Endothelial cell of umbilical vein (primary cell): Measurements from ENCODE around the gene ZNF581. TPM values are rescaled to one million over a fixed set of nuclear protein-coding genes. Genes with fewer than 3 reads are reported as not detected.
A peak's percentile ranks its signal among the peaks of the same experiment; 100 is the strongest.

Experiments
- BruUV-seq: library from RNA; stranded (reverse); fragments of 400-500 nt; replicated peaks from 2 replicates; lab custom pipeline; 2021; lab: Mats Ljungman, UMichigan
- CTCF ChIA-PET: fragments of 300-600, 350-600 bp; sonication (Branson Sonifier 250); formaldehyde crosslinking; loops from one replicate; lab custom pipeline; 2021; ENCODE audit warnings: antibody characterized with exemption, inconsistent platforms; lab: Charles Lee
- POLR2A ChIA-PET: fragments of 300-600, 350-600 bp; sonication (Branson Sonifier 250); formaldehyde crosslinking; loops from one replicate; lab custom pipeline; 2021; ENCODE audit warnings: antibody characterized with exemption, inconsistent platforms; lab: Charles Lee
- DNase-seq: peaks from one replicate; pipeline ENCODE4 v3.0.0-alpha.2; 2011; ENCODE audit warnings: low read depth, low spot score
- FAIRE-seq: peaks from 2 replicates; lab custom pipeline; 2011; peaks lifted over from hg19 to GRCh38; lab: Jason Lieb, UNC
- H2AFZ ChIP-seq: 2 replicates; pipeline ENCODE4 v1.6.0; 2012; ENCODE audit warnings: low read depth, low read length, control low read depth, inconsistent platforms
- H3K27ac ChIP-seq: 2 replicates; pipeline ENCODE4 v1.5.1; 2011; ENCODE audit warnings: low read depth, mild to moderate bottlenecking, control low read depth, low read length, moderate library complexity; ENCODE audit not compliant: insufficient read depth
- H3K27me3 ChIP-seq, 2 experiments: 2 replicates each; pipeline versions ENCODE4 v1.6.0 to v1.6.1; 2011; ENCODE audit warnings: low read length in 2 of 2, mixed read lengths in 1 of 2; ENCODE audit not compliant: control insufficient read depth in 2 of 2, insufficient read depth in 2 of 2
- H3K36me3 ChIP-seq, 2 experiments: 2 replicates in 1 of 2; 3 replicates in 1 of 2; pipeline ENCODE4 v1.5.1; 2011; ENCODE audit warnings: low read length in 2 of 2, mild to moderate bottlenecking in 1 of 2, moderate library complexity in 1 of 2; ENCODE audit not compliant: control insufficient read depth in 2 of 2, insufficient read depth in 2 of 2; ENCODE audit errors: extremely low read depth in 1 of 2
- H3K4me1 ChIP-seq: 3 replicates; pipeline ENCODE4 v1.5.1; 2011; ENCODE audit warnings: mild to moderate bottlenecking, low read length; ENCODE audit not compliant: control insufficient read depth, insufficient read depth; ENCODE audit errors: extremely low read depth
- H3K4me2 ChIP-seq: 2 replicates; pipeline ENCODE4 v1.6.1; 2011; ENCODE audit warnings: low read length, control low read depth, mixed read lengths; ENCODE audit not compliant: insufficient read depth
- H3K4me3 ChIP-seq, 3 experiments: fragments of 200-600 bp in 1 of 3; sonication (generic), shearing (Covaris generic) in 1 of 3; replicated peaks in 1 of 3; 2 replicates each; pipeline ENCODE4 v1.5.1; 2011 to 2016; ENCODE audit warnings: control low read depth in 3 of 3, low read length in 3 of 3, mild to moderate bottlenecking in 2 of 3, inconsistent platforms in 1 of 3, low read depth in 1 of 3, moderate library complexity in 1 of 3; ENCODE audit not compliant: insufficient read depth in 1 of 3
- H3K79me2 ChIP-seq: 2 replicates; pipeline ENCODE4 v1.6.0; 2012; ENCODE audit warnings: low read length, inconsistent platforms; ENCODE audit not compliant: control insufficient read depth, insufficient read depth
- H3K9ac ChIP-seq: replicated peaks from 2 replicates; pipeline ENCODE3; 2011; ENCODE audit warnings: low read length, control low read depth; ENCODE audit not compliant: insufficient read depth; ENCODE audit errors: extremely low read depth
- H3K9me1 ChIP-seq: replicated peaks from 3 replicates; pipeline ENCODE4 v1.6.0; 2011; ENCODE audit warnings: mild to moderate bottlenecking, low read length; ENCODE audit not compliant: control insufficient read depth, insufficient read depth; ENCODE audit errors: extremely low read depth
- H3K9me3 ChIP-seq: replicated peaks from 2 replicates; pipeline ENCODE4 v1.5.1; 2012; ENCODE audit warnings: low read length, inconsistent platforms; ENCODE audit not compliant: control insufficient read depth, insufficient read depth
- H4K20me1 ChIP-seq: replicated peaks from 2 replicates; pipeline ENCODE3; 2011; ENCODE audit warnings: mild to moderate bottlenecking, low read length; ENCODE audit not compliant: control insufficient read depth, insufficient read depth; ENCODE audit errors: extremely low read depth
- CTCF ChIP-seq, 2 donors: IDR thresholded peaks; 1 replicate in 1 of 2; 2 replicates in 1 of 2; pipeline ENCODE4 v1.5.1; 2011; ENCODE audit warnings: low read length in 2 of 2, mild to moderate bottlenecking in 2 of 2, moderate library complexity in 2 of 2, control low read depth in 1 of 2, inconsistent platforms in 1 of 2, low read depth in 1 of 2; ENCODE audit not compliant: insufficient read depth in 1 of 2; ENCODE audit errors: extremely low read depth in 1 of 2
- EZH2 ChIP-seq: IDR thresholded peaks from 2 replicates; pipeline ENCODE4 v1.6.1; 2012; ENCODE audit warnings: borderline replicate concordance, low read depth, mild to moderate bottlenecking, moderate library complexity, low read length, inconsistent platforms; ENCODE audit not compliant: severe bottlenecking
- FOS ChIP-seq: IDR thresholded peaks from 2 replicates; pipeline ENCODE4 v1.6.1; 2011; ENCODE audit warnings: mild to moderate bottlenecking, low read length, moderate library complexity, borderline replicate concordance; ENCODE audit not compliant: insufficient read depth
- GATA2 ChIP-seq: IDR thresholded peaks from 2 replicates; pipeline ENCODE4 v1.7.0; 2011; ENCODE audit warnings: low read depth, mild to moderate bottlenecking, moderate library complexity, mixed read lengths, low read length; ENCODE audit not compliant: insufficient read length, insufficient read depth
- JUN ChIP-seq: IDR thresholded peaks from 2 replicates; pipeline ENCODE4 v1.6.1; 2011; ENCODE audit warnings: borderline replicate concordance, low read depth; ENCODE audit not compliant: insufficient read length, insufficient read depth
- MAX ChIP-seq: IDR thresholded peaks from 2 replicates; pipeline ENCODE4 v1.6.1; 2011; ENCODE audit not compliant: insufficient read depth, insufficient read length
- MYC ChIP-seq: IDR thresholded peaks from one replicate; pipeline ENCODE4 v1.6.1; 2011; ENCODE audit warnings: mild to moderate bottlenecking, low read depth, low read length
- POLR2A ChIP-seq: IDR thresholded peaks from 2 replicates; pipeline ENCODE4 v1.6.1; 2012; ENCODE audit warnings: low read depth, mild to moderate bottlenecking, control low read depth, low read length
- POLR2AphosphoS5 ChIP-seq: IDR thresholded peaks from 2 replicates; pipeline ENCODE4 v1.6.1; 2012; ENCODE audit warnings: low read depth, mild to moderate bottlenecking, control low read depth, low read length, moderate library complexity; ENCODE audit not compliant: insufficient read depth
- dilution Hi-C: fragments of 300-500 bp; cut with MboI; formaldehyde crosslinking; loops from one replicate; pipeline ENCODE4 v1.15.0; 2019; ENCODE audit warnings: low sequenced_read_pairs; ENCODE audit not compliant: extremely low pct_ligation_motif_present
- intact Hi-C: fragments of 100-400 bp; cut with micrococcal nuclease; formaldehyde crosslinking; loops from one replicate; pipeline ENCODE4 v1.10.0; 2022
- polyA plus RNA-seq, 4 experiments: library from polyadenylated mRNA; depleted of rRNA in 3 of 4; stranded (reverse) in 3 of 4; unstranded in 1 of 4; fragments of >200 nt; gene quantifications; 2 replicates each; pipeline versions ENCODE4 v1.2.1 to v1.2.3, GENCODE V29; 2011 to 2012; ENCODE audit warnings: missing spikeins in 1 of 4
- total RNA-seq: library from RNA; stranded (reverse); gene quantifications from 2 replicates; pipeline ENCODE4 v1.2.3, GENCODE V29; 2021

Gene ZNF581
- total and polyA plus RNA-seq, 2 donors (not counting 3 experiments of a cell fraction or from before 2014, with no cell fraction given): 31.4 to 32.3 TPM

- H2AFZ ChIP-seq: no peak overlapping the region
- H3K36me3 ChIP-seq: peaks cover 18 to 47% of the 10 kb centered on the region in 2 experiments
- H3K9me3 ChIP-seq: no peaks in the 10 kb centered on the region
- no peak overlapping the region for H3K4me3 ChIP-seq
- peaks cover 8% of the 10 kb centered on the region for H3K4me1 ChIP-seq
- POLR2A ChIA-PET: interaction anchor here (0.9 to 1.0 kb wide), 2 partner anchors 14 to 16 kb away, joined by 3 to 5 read pairs; no protein-coding TSS in a partner anchor
- no peak overlapping the region for H3K4me2 ChIP-seq
- H3K9ac ChIP-seq: no peak overlapping the region
- DNase-seq (peak; percentile 33), FAIRE-seq (no peak)
- CTCF ChIA-PET: interaction anchor here (1.3 to 3.8 kb wide), 7 partner anchors 12 to 663 kb away, joined by 6 to 52 read pairs (median 8); partner anchors contain the start of genes U2AF2 and ZNF784
- peaks cover 76% of the 10 kb centered on the region for H3K79me2 ChIP-seq
- BruUV-seq: no TSS peak
- no peaks in the 10 kb centered on the region for H3K27me3 ChIP-seq
- H4K20me1 ChIP-seq: peaks cover 5% of the 10 kb centered on the region
- no peaks in the 10 kb centered on the region for H3K9me1 ChIP-seq
- intact Hi-C loops: loop anchor here (1.0 kb wide), 1 partner anchor 38 kb away; no protein-coding TSS in a partner anchor
- dilution Hi-C loops: no loop called here
- H3K27ac ChIP-seq: no peak overlapping the region
- no peak for TF ChIP-seq MAX
- no peak for TF ChIP-seq POLR2AphosphoS5
- TF ChIP-seq FOS: no peak
- TF ChIP-seq EZH2: no peak
- no peak for TF ChIP-seq JUN
- no peak for TF ChIP-seq CTCF (IDR thresholded peaks at IDR 0.05; ENCODE audit: extremely low read depth in 1 of 2, insufficient read depth in 1 of 2, low read depth in 1 of 2, low read length in 2 of 2)
- no peak for TF ChIP-seq POLR2A
- no peak for TF ChIP-seq MYC
- TF ChIP-seq GATA2: no peak
Measured at GRCh38 chr19:55670280-55671053, 27.0 kb downstream of the ZNF581 start.
